HG03442 (cell line): ENCODE data around the gene ERC2.
"Not testable (repeated sequence)": the region's sequence is repeated elsewhere in the genome, so short reads cannot be mapped to it uniquely, and the experiment has no call there.

Experiments
- ATAC-seq: cut with Tn5 transposase; IDR thresholded peaks from one replicate; pipeline ENCODE4 v1.9.1; 2021; ENCODE audit warnings: mild to moderate bottlenecking, moderate library complexity; ENCODE audit not compliant: unreplicated experiment

The ERC2 gene

GRCh38 chr3:56022619-56023018 lies 445.6 kb downstream of the ERC2 start:
- ATAC-seq: no peak

DNA sequence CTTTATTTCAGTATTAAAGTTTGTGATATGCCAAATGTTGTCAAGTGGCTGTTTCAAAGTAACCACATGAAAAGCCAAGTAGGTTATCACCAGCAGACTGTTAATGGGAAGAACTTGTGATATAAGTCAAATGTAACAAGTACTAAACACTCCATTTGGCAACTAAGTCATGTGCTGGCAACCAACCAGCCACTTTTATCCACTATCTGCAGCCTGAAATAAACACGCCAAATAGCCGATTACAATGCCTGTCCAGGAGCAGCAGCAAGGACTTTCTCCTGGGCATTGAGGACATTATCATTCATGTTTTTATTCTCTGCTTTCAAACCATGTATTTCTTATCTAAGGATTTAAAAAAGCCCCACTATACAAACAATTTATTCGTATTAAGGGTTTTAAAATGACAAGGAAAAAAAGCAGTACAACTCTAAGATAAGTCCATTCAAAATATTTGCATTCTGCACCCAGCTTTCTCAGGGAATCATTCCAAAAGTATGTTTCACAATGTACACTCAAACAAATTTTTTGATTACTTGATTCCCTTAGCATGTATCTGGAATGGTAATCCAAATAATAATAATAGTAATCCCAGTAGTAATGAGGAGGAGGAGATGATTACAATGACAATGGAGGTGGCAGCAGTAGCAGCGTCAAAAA lies 448.6 kb downstream of the ERC2 start:
- ATAC-seq: no peak

DNA sequence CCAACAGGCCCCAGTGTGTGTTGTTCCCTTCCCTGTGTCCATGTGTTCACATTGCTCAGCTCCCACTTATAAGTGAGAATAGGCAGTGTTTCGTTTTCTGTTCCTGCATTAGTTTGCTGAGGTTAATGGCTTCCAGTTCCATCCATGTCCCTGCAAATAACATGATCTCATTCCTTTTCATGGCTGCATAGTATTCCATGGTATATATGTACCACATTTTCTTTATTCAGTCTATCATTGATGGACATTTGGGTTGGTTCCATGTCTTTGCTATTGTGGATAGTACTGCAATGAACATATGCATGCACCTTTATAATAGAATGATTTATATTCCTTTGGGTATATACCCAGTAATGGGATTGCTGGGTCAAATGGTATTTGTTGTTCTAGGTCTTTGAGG lies 452.9 kb downstream of the ERC2 start:
- ATAC-seq: not testable (repeated sequence)

GRCh38 chr3:56012721-56013120 lies 455.5 kb downstream of the ERC2 start:
- ATAC-seq: no peak

DNA sequence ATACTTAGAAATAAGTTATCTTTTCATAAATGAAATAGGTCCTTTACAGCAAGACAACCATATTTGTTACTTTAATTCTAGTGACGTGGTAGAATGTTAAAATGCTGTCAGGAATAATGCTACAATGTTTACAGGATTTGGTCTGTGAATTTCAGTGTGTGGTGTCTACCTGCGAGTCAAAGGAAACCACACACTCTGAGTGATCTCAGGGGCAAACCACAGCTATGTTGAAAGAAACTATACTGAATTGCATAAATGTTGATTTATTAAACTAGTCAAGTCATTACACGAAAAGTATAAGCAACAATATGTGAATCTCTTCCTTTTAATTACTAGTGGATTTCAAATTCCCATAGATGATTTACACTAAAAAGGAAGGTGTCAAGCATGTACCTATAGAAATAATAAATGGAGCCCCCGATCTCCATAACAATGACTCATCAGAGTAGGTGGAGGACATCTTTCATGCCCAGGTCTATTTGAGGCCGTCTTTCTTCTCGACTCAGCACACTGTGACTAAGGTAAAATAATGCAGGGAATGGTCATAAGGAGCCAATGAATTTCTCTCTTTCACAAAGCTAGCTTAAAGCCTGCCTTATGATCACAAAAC lies 463.0 kb downstream of the ERC2 start:
- no peak for ATAC-seq

DNA sequence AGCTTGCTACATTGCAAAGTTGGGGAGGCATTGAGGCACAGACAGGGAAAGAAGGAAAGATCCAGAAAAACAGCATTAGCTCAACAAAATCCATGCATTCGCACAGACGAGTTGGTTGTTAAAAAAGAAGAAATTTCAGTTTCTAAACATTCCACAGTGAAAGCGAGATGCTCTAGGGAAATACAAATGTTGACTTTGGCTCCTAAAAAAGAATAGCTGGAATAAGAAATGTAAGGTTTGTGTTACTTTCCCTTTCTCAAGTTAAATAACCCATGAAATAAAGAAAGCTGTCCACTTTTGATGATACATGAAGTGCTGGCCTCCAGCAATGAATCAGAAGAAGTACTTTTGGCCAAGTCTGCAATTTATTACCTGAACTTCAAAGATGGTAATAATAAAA lies 465.1 kb downstream of the ERC2 start:
- ATAC-seq: no peak

DNA sequence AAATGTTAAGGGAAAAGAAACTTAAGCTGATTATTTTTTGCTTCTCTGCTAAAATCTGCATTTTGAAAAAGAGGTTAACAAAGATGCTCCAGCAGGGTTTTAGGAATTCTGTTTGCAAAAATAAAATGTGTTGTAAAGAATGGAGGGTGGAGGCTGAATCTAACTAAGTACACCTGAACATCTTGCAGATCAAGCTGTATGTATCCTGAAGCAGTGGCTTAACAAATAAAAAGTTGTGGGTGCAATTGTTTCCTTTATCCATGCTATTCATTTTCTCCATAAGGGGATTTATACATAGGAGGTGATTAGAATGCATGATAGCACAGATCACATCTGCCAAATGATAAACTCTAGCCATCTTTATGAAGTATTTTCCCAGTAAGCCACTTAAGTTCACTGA lies 466.3 kb downstream of the ERC2 start:
- no peak for ATAC-seq

DNA sequence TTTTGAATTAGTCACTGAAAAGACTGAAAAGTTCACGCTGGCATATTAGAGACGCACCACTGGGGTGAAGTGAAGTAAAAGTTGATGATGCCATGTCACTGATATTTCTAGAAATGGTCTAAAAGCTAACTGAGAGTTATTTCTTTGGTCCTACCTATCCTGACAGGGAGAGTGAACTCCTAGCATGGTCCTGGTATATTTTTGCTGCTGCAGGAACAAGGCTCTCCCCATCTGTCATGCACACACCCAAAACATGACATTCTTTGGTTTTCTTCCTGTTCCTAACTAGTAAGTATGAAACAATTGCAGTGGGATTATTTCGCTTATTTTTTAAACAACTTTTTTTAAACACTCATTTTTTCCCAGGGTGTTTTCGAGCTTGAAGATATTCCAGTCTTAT lies 466.7 kb downstream of the ERC2 start:
- no peak for ATAC-seq

DNA sequence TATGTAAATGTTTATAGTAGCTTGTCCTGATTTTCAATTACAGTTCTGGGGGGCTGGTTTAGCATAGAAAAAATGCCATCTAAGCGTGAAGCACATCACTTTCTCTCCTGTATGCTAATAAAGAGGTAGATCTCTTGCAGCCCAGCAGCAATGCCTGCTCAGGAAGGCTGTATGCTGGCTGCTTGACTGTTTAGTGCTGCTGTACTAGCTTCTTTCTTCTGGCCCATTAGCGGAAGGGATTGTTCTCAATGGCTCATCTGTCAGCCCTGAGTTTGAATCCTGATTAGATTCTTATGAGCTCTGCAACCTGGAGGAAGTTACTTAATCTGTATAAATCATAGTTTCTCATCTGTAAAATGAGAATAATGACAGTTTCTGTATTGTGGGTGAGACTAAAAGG lies 478.9 kb downstream of the ERC2 start:
- no peak for ATAC-seq

- ATAC-seq: no peak
These were observed 479.4 kb downstream of the ERC2 start for GRCh38 chr3:55988905-55989304.

DNA sequence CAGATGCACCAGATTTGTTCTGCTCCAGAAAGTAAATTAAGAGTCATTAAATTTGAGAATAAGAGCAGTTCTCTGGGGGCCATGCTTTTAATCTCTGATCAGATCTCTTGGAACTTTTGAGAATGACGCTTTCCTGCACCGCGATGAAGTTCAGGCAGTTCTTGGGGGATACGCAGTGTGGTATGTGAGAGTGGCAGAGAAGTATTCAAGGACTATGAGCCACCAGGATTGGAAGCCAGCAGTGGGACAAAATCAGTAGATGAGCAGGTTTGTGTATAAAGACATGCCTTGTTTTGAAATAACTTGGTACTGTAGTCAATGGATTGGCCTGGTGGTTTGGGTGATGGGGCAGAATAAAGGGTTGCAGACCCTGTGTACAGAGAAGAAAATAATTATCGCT lies 483.6 kb downstream of the ERC2 start:
- ATAC-seq: no peak

DNA sequence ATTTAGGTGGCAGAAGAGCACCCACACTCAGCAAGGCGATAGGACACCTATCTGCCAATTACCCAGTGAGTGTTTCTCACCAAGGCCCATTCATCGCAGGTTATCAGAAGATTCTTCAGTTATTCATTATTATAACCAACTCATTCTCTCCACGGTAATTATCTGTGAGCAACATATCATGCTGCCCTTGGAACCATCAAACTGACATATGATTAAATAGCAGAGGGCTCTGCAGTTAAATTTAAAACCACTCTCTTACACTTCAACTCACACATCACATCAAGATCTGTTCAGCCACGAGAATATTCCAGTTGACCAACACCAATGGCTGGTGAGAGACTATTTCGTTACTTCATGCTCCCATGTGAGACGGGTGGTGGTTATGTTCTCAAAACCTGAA lies 489.3 kb downstream of the ERC2 start:
- no peak for ATAC-seq

GRCh38 chr3:55974421-55975165 lies 493.7 kb downstream of the ERC2 start:
- ATAC-seq: no peak

GRCh38 chr3:55969634-55970033 lies 498.6 kb downstream of the ERC2 start:
- no peak for ATAC-seq

- ATAC-seq: no peak
These were observed 499.9 kb downstream of the ERC2 start for GRCh38 chr3:55968331-55968730.

- no peak for ATAC-seq
These were observed 501.7 kb downstream of the ERC2 start for GRCh38 chr3:55966566-55966965.

- ATAC-seq: no peak
These were observed 502.5 kb downstream of the ERC2 start for GRCh38 chr3:55965776-55966175.

- ATAC-seq: no peak
These were observed 503.7 kb downstream of the ERC2 start for GRCh38 chr3:55964491-55964985.

GRCh38 chr3:55963601-55964000 lies 504.7 kb downstream of the ERC2 start:
- ATAC-seq: no peak

DNA sequence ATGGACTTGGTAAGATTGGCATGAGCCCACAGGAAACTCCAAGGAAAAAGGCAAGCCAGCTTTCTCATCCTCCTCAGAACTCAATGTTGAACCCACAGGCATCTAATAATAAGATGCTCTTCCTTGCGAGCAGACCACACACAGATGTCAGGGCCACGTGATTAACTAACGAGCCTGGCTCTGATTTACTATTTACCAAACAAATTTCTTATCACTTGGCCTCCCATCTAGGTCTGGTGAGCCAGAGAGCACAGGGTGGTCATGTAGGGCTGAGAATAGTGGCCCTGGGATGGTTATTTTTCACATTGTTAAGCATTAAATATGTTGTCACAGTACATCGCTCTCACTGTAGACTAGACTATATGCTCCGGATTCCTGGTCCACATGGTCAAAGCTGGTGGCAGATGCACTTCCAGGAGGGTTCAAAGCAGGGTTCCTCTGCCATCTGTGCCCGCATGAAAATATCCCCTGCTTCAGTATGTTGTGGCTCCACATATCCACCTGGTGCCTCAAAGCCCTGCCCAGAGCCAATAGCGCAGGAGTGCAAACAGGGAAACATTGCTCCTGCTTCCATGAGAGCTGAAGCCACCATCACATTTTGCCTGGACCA lies 508.7 kb downstream of the ERC2 start:
- ATAC-seq: no peak

GRCh38 chr3:55958605-55959004 lies 509.7 kb downstream of the ERC2 start:
- no peak for ATAC-seq
